A549 treated with ZK216348 at 1 μM for 4 hours (cell line): ENCODE data around the gene L1CAM. TPM values are rescaled to one million over a fixed set of nuclear protein-coding genes. Genes with fewer than 3 reads are reported as not detected.

Experiments used
- total RNA-seq: library from RNA; stranded (reverse); fragments of 200-300 nt; extraction: Qiagen RNA extraction; gene quantifications from 5 replicates; pipeline ENCODE4 v1.2.3, GENCODE V29; 2022; ENCODE audit warnings: low read depth

Gene L1CAM, protein sequence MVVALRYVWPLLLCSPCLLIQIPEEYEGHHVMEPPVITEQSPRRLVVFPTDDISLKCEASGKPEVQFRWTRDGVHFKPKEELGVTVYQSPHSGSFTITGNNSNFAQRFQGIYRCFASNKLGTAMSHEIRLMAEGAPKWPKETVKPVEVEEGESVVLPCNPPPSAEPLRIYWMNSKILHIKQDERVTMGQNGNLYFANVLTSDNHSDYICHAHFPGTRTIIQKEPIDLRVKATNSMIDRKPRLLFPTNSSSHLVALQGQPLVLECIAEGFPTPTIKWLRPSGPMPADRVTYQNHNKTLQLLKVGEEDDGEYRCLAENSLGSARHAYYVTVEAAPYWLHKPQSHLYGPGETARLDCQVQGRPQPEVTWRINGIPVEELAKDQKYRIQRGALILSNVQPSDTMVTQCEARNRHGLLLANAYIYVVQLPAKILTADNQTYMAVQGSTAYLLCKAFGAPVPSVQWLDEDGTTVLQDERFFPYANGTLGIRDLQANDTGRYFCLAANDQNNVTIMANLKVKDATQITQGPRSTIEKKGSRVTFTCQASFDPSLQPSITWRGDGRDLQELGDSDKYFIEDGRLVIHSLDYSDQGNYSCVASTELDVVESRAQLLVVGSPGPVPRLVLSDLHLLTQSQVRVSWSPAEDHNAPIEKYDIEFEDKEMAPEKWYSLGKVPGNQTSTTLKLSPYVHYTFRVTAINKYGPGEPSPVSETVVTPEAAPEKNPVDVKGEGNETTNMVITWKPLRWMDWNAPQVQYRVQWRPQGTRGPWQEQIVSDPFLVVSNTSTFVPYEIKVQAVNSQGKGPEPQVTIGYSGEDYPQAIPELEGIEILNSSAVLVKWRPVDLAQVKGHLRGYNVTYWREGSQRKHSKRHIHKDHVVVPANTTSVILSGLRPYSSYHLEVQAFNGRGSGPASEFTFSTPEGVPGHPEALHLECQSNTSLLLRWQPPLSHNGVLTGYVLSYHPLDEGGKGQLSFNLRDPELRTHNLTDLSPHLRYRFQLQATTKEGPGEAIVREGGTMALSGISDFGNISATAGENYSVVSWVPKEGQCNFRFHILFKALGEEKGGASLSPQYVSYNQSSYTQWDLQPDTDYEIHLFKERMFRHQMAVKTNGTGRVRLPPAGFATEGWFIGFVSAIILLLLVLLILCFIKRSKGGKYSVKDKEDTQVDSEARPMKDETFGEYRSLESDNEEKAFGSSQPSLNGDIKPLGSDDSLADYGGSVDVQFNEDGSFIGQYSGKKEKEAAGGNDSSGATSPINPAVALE
- total RNA-seq = 18.2 to 26.1 TPM (median 21.4 TPM) in 5 replicates

DNA sequence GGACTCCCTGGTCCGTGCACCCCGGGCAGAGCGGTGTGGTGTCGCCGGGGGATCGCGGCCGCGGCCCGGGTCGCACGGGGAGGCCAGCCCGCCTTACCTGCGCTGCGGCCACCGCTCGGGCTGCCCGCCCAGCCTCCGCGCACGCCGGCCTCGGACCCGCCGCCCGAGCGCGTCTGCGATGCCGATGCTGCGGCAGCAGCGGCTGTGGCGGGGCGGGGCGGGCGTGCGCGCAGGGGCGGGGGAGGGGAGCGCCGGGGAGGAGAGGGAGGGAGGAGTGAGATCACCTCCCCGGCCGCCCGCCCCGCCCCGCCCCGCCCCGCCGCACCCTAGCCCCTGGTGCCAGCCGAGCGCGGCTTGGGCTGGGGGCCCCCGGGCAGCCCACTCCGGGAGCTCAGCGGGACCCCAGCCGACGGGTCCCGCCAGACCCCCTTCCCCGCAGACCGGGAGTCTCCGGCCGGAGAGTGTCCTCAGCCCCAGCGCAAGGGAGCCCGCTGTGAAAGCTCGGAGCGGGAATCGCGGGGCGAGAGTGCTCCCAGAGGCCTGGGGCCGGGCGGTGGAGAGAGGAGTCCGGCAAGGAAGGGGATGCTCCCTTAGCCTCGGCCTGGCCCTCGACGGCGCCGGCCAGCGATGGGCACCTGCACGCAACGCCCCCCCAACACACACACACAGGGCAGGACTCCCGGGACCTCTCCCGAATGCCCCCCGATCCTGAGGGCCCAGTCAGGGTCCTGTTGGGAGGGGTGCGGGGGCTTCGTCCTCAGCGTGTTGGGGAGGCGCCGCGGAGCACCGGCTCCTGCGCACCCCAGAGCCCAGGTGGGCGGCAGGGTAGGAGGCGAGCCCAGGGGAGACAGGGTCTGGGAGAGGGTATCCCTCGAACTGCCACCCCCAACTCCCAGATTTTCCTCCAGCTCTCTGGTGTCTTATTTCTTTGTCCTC is at the start of gene L1CAM:
TSS of gene L1CAM (minus strand) at position 206 of the 936 bp plus-strand sequence. CDS start 10,337 bp downstream, outside the sequence.

DNA sequence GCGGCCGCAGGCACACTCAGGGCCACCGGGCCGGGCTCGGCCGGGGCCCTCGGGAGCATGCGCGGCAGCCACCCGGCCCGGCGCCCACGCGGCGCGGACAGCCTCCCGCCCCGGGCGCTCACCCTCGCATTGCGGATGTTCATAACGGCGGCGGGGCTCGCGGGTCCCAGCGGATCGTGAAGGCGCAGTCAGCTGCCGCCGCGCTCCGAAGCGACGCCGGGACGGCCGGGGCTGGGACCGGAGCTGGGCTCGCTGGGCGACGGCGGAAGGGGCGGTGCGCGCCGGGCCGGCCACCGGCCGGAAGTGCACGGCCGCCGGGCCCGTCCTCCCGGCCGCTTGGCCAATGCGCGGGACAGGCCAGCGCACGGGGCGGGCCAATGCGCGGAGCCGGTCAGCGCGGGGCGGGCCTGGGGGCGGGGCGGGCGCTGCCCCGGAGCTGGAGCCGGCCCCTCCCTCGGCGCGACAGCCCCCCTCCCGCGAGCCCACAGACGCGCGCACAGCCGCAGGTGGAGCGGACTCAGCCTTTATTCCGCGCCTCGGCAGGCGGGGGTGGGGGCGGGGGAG is 48.9 kb upstream of the L1CAM start, which contains the start of gene NAA10:
TSS of gene NAA10 (minus strand) at position 276 of the 564 bp plus-strand sequence. CDS start at position 143, 133 bp downstream.

DNA sequence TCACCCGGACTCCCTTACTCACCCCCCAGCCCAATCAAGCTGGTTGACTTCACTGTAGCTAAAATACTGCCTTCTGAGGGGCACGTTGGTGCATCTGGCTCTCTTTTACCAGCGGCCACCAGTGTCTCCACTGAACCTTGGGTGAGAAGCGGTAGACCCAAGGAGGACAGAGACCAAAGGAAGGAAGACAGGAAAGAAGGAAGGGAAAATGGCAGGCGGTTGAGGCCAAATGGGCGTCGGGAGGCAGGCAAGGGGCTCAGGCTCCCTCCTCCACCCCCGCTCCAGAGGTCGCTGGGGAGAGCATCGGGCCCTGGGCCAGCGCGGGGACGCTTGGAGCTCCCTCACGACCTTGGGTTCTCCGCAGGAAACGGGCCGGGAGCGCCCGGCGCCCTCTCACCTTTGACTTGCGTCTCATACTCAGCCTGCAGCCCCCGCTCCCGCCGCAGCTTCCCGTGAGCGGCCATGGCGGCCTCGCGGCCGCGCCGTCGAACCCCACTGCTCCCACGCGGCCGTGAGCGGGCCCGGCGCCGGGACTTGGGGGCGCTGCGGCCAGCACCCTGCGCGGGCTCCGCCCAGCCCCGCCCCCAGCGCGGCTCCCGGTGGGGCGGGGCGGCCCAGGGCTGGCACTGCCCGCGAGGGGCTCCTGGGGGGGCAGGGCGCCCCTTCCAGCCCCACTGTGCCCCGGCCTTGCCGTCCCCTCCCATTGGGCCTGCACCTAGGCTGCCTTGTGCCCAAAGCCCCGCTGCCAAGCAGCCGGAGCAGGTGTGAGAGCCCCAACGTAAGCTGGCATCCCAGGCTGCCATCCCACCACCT is 40.0 kb upstream of the L1CAM start, which contains the start of gene ARHGAP4:
TSS of gene ARHGAP4 (minus strand) at position 526 of the 813 bp plus-strand sequence. CDS start at position 464, 62 bp downstream.

DNA sequence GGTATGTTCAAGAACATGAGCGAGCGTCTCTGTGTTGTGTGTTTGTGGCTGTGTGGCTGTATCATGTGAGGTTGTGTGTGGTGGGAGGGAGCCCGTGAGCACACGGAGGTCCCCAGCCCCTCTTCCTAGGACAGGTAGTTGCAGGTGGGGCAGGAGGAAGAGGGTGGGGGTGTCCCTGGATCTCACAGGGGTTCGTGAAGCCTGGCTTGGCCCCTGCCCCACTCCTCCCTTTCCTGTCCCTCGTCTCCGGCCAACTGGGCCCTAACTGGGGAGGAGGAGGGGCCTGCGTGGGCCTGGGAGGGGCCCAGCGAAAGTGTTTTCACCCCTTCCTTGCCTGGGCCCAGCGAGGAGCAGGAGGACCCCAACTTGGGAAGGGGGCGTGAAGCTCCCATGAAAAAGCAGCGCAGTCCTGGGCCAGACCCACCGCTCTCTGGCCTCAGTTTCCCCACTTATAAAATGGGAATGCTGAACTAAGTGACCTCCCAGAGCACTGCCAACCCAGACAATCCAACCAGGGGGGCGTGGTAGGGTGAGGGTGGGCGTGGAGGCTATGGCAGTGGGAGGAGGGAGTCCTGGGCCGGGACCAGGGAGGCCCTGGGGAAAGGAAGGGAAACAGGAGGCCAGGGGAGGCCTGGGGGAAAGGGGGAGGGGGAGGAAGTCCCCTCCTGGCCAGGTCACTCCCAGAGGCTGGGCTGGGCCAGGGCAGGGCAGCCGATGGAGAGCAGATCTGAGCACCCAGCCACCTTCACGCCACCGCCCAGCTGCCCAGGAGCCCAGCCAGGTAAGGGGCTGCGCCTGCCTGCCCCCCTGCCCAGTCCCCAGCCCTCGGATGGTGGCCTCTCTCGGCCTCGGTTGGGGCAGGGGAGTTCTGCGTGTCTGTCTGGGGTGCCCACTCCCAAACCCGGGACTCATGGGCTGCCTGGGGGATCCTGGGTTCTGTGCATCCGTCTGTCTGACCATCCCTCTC is 18.3 kb upstream of the L1CAM start, which contains the start of gene AVPR2:
TSS of gene AVPR2 (plus strand) at position 683 of the 967 bp plus-strand sequence. CDS start 473 bp downstream, outside the sequence.

DNA sequence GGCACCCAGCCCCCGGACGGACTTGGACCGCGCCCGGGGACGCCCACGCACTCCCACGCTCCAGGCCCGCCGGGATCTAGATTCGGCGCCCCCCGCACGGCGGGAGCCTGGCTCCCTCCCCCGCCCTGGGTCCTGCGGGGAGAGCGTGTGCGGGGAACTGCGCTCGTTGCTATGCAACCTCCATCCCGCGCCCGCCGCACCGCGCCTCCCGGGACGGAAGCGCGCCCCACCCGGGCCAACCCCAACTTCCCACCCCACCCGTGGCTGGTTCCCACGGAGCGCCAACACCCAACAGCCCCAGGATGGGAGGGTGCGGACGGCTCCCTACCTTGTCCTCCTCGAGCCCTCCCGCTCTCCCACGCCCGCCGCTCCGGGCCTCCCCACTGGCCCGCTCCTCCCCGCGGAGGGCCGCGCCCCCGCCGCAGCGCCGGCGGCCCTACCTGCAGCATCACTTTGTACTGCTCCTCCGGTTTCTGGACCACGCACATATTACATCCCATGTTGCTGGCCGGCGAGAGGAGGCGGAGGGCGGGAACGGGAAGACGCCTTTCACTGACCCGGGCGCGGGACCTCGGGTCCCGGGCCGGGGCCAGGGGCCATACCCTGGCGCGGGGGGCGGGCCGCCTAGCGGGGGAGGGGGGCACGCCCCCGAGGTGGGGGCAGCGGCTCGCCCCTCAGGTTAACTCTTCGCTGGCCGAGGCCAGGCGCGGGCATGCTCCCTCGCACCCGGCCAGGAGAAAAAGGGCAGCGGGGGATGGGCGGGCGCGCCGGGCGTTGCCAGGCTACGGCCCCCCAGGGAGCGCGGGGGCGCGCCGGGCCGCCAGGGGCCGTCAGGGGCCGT is 56.0 kb downstream of the L1CAM start, which contains the start of gene PDZD4:
TSS of gene PDZD4 (minus strand) at position 746 of the 841 bp plus-strand sequence. CDS start at position 500, 246 bp downstream.

Other genes with a start within 250 kb of the L1CAM start
- 1.2 to 1.7 TPM (median 1.5 TPM) in 5 replicates for gene DUSP9, start 239.0 kb downstream of the L1CAM start, total RNA-seq
- gene PNCK, start 212.4 kb downstream of the L1CAM start, total RNA-seq = 0.29 to 0.48 TPM (median 0.36 TPM) in 3 of 5 replicates, not detected in the others
- 7.1 to 15.8 TPM (median 12.0 TPM) in 5 replicates for gene SLC6A8, start 198.2 kb downstream of the L1CAM start, total RNA-seq
- 340 to 404 TPM (median 385 TPM) in 5 replicates for gene BCAP31, start 161.8 kb downstream of the L1CAM start, total RNA-seq
- 2.0 to 4.4 TPM (median 3.4 TPM) in 5 replicates for gene ABCD1, start 161.3 kb downstream of the L1CAM start, total RNA-seq
- 2.2 to 7.0 TPM (median 5.0 TPM) in 5 replicates for gene PLXNB3, start 121.9 kb downstream of the L1CAM start, total RNA-seq
- gene SRPK3, start 105.1 kb downstream of the L1CAM start, total RNA-seq = 0.04 TPM in 1 of 5 replicates, not detected in the others
- 49.5 to 70.3 TPM (median 66.5 TPM) in 5 replicates for gene IDH3G, start 91.8 kb downstream of the L1CAM start, total RNA-seq
- 334 to 461 TPM (median 405 TPM) in 5 replicates for gene SSR4, start 91.5 kb downstream of the L1CAM start, total RNA-seq
- gene PDZD4, start 55.6 kb downstream of the L1CAM start, total RNA-seq = 2.9 to 4.8 TPM (median 3.6 TPM) in 5 replicates
- gene AVPR2, start 18.5 kb upstream of the L1CAM start, total RNA-seq = not detected in 5 replicates
- gene ARHGAP4, start 40.1 kb upstream of the L1CAM start, total RNA-seq = 0.98 to 2.9 TPM (median 2.2 TPM) in 5 replicates
- gene NAA10, start 48.9 kb upstream of the L1CAM start, total RNA-seq = 197 to 231 TPM (median 204 TPM) in 5 replicates
- 0.38 TPM in 1 of 5 replicates, not detected in the others for gene RENBP, start 58.5 kb upstream of the L1CAM start, total RNA-seq
- gene HCFC1, start 85.6 kb upstream of the L1CAM start, total RNA-seq = 25.8 to 45.1 TPM (median 41.4 TPM) in 5 replicates
- 4.2 to 10.2 TPM (median 5.9 TPM) in 5 replicates for gene TMEM187, start 86.6 kb upstream of the L1CAM start, total RNA-seq
- gene IRAK1, start 133.7 kb upstream of the L1CAM start, total RNA-seq = 150 to 229 TPM (median 227 TPM) in 5 replicates
- gene MECP2, start 211.5 kb upstream of the L1CAM start, total RNA-seq = 14.2 to 23.1 TPM (median 18.0 TPM) in 5 replicates